ENCODE data around the gene GPR180. TPM values are rescaled to one million over a fixed set of nuclear protein-coding genes. Genes with fewer than 3 reads are reported as not detected.

The GPR180 gene
- total and polyA plus RNA-seq, 2 of the 13 experiments (the other 11 are each of a cell fraction or from before 2014, with no cell fraction given): not detected

- TF ChIP-seq ZNF10 (CRISPR knock-in tag; IDR thresholded peaks at IDR 0.05; ENCODE audit: borderline replicate concordance, low read depth) (no peak), KLF9 (CRISPR knock-in tag; IDR thresholded peaks at IDR 0.05; ENCODE audit: low read depth) (no peak), NRL (CRISPR knock-in tag; IDR thresholded peaks at IDR 0.05; ENCODE audit: borderline replicate concordance) (0 out of 2 replicates have a peak, but pooled peaks have one; percentile 50), ZNF747 (CRISPR knock-in tag; IDR thresholded peaks at IDR 0.05; ENCODE audit: borderline replicate concordance) (peak; percentile 22; the same call in 1 of the 2 replicates), KAT7 (CRISPR knock-in tag; IDR thresholded peaks at IDR 0.05; ENCODE audit: borderline replicate concordance) (peak; percentile 61; the same call in 1 of the 2 replicates), SNAI1 (CRISPR knock-in tag; IDR thresholded peaks at IDR 0.05; ENCODE audit: borderline replicate concordance) (peak; percentile 81; the same call in 1 of the 2 replicates), ATF7 (IDR thresholded peaks at IDR 0.05) (no peak), ATF7 (CRISPR knock-in tag; IDR thresholded peaks at IDR 0.05) (peak; percentile 23; the same call in 1 of the 2 replicates), FOXK1 (CRISPR knock-in tag; IDR thresholded peaks at IDR 0.05; ENCODE audit: borderline replicate concordance, low read depth) (peak; percentile 80), EP300 (IDR thresholded peaks at IDR 0.05; ENCODE audit: low read depth in 2 of 2, low read length in 2 of 2) (0 out of 4 replicates have a peak, but pooled peaks of 1 of the 2 experiments have one; percentile 24), EP300 (CRISPR knock-in tag; IDR thresholded peaks at IDR 0.05; ENCODE audit: borderline replicate concordance) (no peak), MLLT10 (CRISPR knock-in tag; IDR thresholded peaks at IDR 0.05) (no peak), SALL2 (CRISPR knock-in tag; IDR thresholded peaks at IDR 0.05) (peak; percentile 42; the same call in 1 of the 2 replicates), ETV5 (CRISPR knock-in tag; IDR thresholded peaks at IDR 0.05; ENCODE audit: borderline replicate concordance) (peak; percentile 94), MED1 (CRISPR knock-in tag; IDR thresholded peaks at IDR 0.05) (peak; percentile 62), KDM5A (IDR thresholded peaks at IDR 0.05; ENCODE audit: borderline replicate concordance, low read length) (peak; percentile 83; the same call in 1 of the 2 replicates), MXD4 (CRISPR knock-in tag; IDR thresholded peaks at IDR 0.05) (peak; percentile 26; the same call in 1 of the 2 replicates), ZNF598 (CRISPR knock-in tag; IDR thresholded peaks at IDR 0.05; ENCODE audit: borderline replicate concordance) (0 out of 2 replicates have a peak, but pooled peaks have one; percentile 61), ARNT2 (CRISPR knock-in tag; IDR thresholded peaks at IDR 0.05; ENCODE audit: low read depth) (peak; percentile 71), NFYB (CRISPR knock-in tag; IDR thresholded peaks at IDR 0.05) (peak; percentile 43; the same call in 1 of the 2 replicates), ZNF839 (CRISPR knock-in tag; IDR thresholded peaks at IDR 0.05; ENCODE audit: borderline replicate concordance) (peak; percentile 84; the same call in 1 of the 2 replicates), FOSL2 (CRISPR knock-in tag; IDR thresholded peaks at IDR 0.05) (peak; percentile 13; the same call in 1 of the 2 replicates), GMEB1 (CRISPR knock-in tag; IDR thresholded peaks at IDR 0.05; ENCODE audit: borderline replicate concordance) (0 out of 2 replicates have a peak, but pooled peaks have one; percentile 67), ZNF275 (CRISPR knock-in tag; IDR thresholded peaks at IDR 0.05; ENCODE audit: borderline replicate concordance) (0 out of 2 replicates have a peak, but pooled peaks have one; percentile 35), JARID2 (CRISPR knock-in tag; IDR thresholded peaks at IDR 0.05; ENCODE audit: insufficient replicate concordance) (no peak), CCDC6 (CRISPR knock-in tag; IDR thresholded peaks at IDR 0.05) (0 out of 2 replicates have a peak, but pooled peaks have one; percentile 56), ZNF549 (CRISPR knock-in tag; IDR thresholded peaks at IDR 0.05) (no peak)
Measured at GRCh38 chr13:94595950-94596574, 5.6 kb upstream of the GPR180 start, which contains the start of gene TGDS (continued).
